PC-3 (cell line): ENCODE results near the gene SAMSN1. TPM values are rescaled to one million over a fixed set of nuclear protein-coding genes. Genes with fewer than 3 reads are reported as not detected.

Source experiments
- ATAC-seq: fragments of 200-7000 bp; cut with Tn5 transposase; 2 replicates; pipeline ENCODE4 v1.9.1; 2020; ENCODE audit warnings: mild to moderate bottlenecking, moderate library complexity
- BruUV-seq: library from RNA; stranded (reverse); fragments of 400-500 nt; replicated peaks from 2 replicates; lab custom pipeline; 2021; lab: Mats Ljungman, UMichigan
- CTCF ChIA-PET: fragments of 300-600 bp; sonication (Branson Sonifier 250); formaldehyde crosslinking; loops from one replicate; lab custom pipeline; 2022; ENCODE audit warnings: antibody characterized with exemption; lab: Charles Lee
- POLR2A ChIA-PET: fragments of 300-600 bp; sonication (Branson Sonifier 250); formaldehyde crosslinking; loops from one replicate; lab custom pipeline; 2022; ENCODE audit warnings: antibody characterized with exemption; ENCODE audit not compliant: unreplicated experiment; lab: Charles Lee
- DNase-seq: peaks from one replicate; pipeline ENCODE4 v3.0.0-alpha.2; 2015
- H2AFZ ChIP-seq: fragments of 300-600 bp; sonication (generic); 2 replicates; pipeline ENCODE4 v1.6.0; 2016; ENCODE audit warnings: antibody characterized with exemption, low read length
- H3F3A ChIP-seq: fragments of 300-600 bp; sonication (generic); one replicate; pipeline ENCODE4 v1.6.0; 2017; ENCODE audit warnings: antibody characterized with exemption, low read length, control low read depth, mild to moderate bottlenecking; ENCODE audit not compliant: unreplicated experiment
- H3K27ac ChIP-seq: fragments of 300-600 bp; sonication (generic); 2 replicates; pipeline ENCODE4 v1.5.1; 2016; ENCODE audit warnings: mild to moderate bottlenecking, low read length
- H3K27me3 ChIP-seq: fragments of 300-600 bp; sonication (generic); 2 replicates; pipeline ENCODE4 v1.6.1; 2016; ENCODE audit warnings: low read length, mixed read lengths
- H3K36me3 ChIP-seq: fragments of 300-600 bp; sonication (generic); 2 replicates; pipeline ENCODE4 v1.6.1; 2016; ENCODE audit warnings: low read depth, mixed run types, low read length, mixed read lengths
- H3K4me1 ChIP-seq: fragments of 300-600 bp; sonication (generic); 2 replicates; pipeline ENCODE4 v1.5.1; 2016; ENCODE audit warnings: low read length; ENCODE audit not compliant: insufficient read depth
- H3K4me2 ChIP-seq: fragments of 300-600 bp; sonication (generic); 2 replicates; pipeline ENCODE4 v1.6.0; 2016; ENCODE audit warnings: low read length
- H3K4me3 ChIP-seq: fragments of 300-600 bp; sonication (generic); 2 replicates; pipeline ENCODE4 v1.5.1; 2016; ENCODE audit warnings: mild to moderate bottlenecking, low read length, mixed read lengths
- H3K79me2 ChIP-seq: fragments of 300-600 bp; sonication (generic); 2 replicates; pipeline ENCODE4 v1.6.1; 2017; ENCODE audit warnings: low read length, mixed read lengths
- H3K9ac ChIP-seq: fragments of 300-600 bp; sonication (generic); 2 replicates; pipeline ENCODE4 v1.6.0; 2016; ENCODE audit warnings: mild to moderate bottlenecking, low read length
- H3K9me2 ChIP-seq: fragments of 300-600 bp; sonication (generic); replicated peaks from 2 replicates; pipeline ENCODE4 v1.6.1; 2016; ENCODE audit warnings: mixed run types, low read length, mixed read lengths
- H3K9me3 ChIP-seq: fragments of 300-600 bp; sonication (generic); 2 replicates; pipeline ENCODE4 v1.6.1; 2016; ENCODE audit warnings: low read length, mixed read lengths
- H4K20me1 ChIP-seq: fragments of 300-600 bp; sonication (generic); 2 replicates; pipeline ENCODE4 v1.6.1; 2016; ENCODE audit warnings: low read length, mixed read lengths
- CTCF ChIP-seq: fragments of 300-600 bp; sonication (generic); conservative IDR thresholded peaks from 2 replicates; pipeline ENCODE4 v1.5.1; 2017; ENCODE audit warnings: antibody characterized with exemption, low read depth, mild to moderate bottlenecking, low read length
- EZH2 ChIP-seq: fragments of 300-600 bp; sonication (generic); IDR thresholded peaks from one replicate; pipeline ENCODE4 v1.6.1; 2017; ENCODE audit warnings: antibody characterized with exemption, mild to moderate bottlenecking, low read length; ENCODE audit not compliant: unreplicated experiment
- EZH2phosphoT487 ChIP-seq: fragments of 300-600 bp; sonication (generic); IDR thresholded peaks from 2 replicates; pipeline ENCODE4 v1.6.1; 2018; ENCODE audit warnings: mild to moderate bottlenecking, antibody characterized with exemption, low read length, borderline replicate concordance
- intact Hi-C: fragments of 100-400 bp; cut with micrococcal nuclease; formaldehyde crosslinking; loops from 2 replicates; pipeline ENCODE4 v1.9.0; 2023
- total RNA-seq: library from RNA; depleted of rRNA; stranded (reverse); fragments of >200 nt; gene quantifications from 2 replicates; pipeline ENCODE4 v1.2.3, GENCODE V29; 2014

The SAMSN1 gene
- total RNA-seq, 1 experiment from 2014 or later = not detected

GRCh38 chr21:14542638-14543037 lies 3.5 kb downstream of the SAMSN1 start:
- Histone ChIP-seq H3F3A (no peaks in the 10 kb centered on the region), H3K4me1 (no peaks in the 10 kb centered on the region; the same call in 1 of the 2 replicates), H3K36me3 (no peaks in the 10 kb centered on the region), H3K27ac (no peak overlapping the region), H3K9ac (no peak overlapping the region), H4K20me1 (no peaks in the 10 kb centered on the region), H2AFZ (no peak overlapping the region), H3K27me3 (no peaks in the 10 kb centered on the region), H3K9me3 (no peaks in the 10 kb centered on the region), H3K4me3 (no peak overlapping the region), H3K9me2 (no peaks in the 10 kb centered on the region), H3K79me2 (no peaks in the 10 kb centered on the region), H3K4me2 (no peak overlapping the region)
- POLR2A ChIA-PET = no interaction called here
- intact Hi-C loops = no loop called here
- CTCF ChIA-PET = no interaction called here
- BruUV-seq = no TSS peak
- ATAC-seq = no peak
- no peak for DNase-seq
- no peak for TF ChIP-seq EZH2
- TF ChIP-seq EZH2phosphoT487 = no peak
- no peak for TF ChIP-seq CTCF

GRCh38 chr21:14541841-14542490 lies 4.1 kb downstream of the SAMSN1 start:
- intact Hi-C loops = no loop called here
- no peaks in the 10 kb centered on the region for H3K27me3 ChIP-seq
- no peaks in the 10 kb centered on the region for H3K9me2 ChIP-seq
- H3K4me1 ChIP-seq = no peaks in the 10 kb centered on the region; the same call in 1 of the 2 replicates
- H3F3A ChIP-seq = no peaks in the 10 kb centered on the region
- no peak for ATAC-seq
- no peaks in the 10 kb centered on the region for H4K20me1 ChIP-seq
- H3K79me2 ChIP-seq = no peaks in the 10 kb centered on the region
- peak overlapping the region; percentile 3 for H3K4me2 ChIP-seq
- H2AFZ ChIP-seq = peak overlapping the region; percentile 30
- no peak overlapping the region for H3K9ac ChIP-seq
- no peak overlapping the region for H3K27ac ChIP-seq
- ChIA-PET CTCF (no interaction called here), POLR2A (no interaction called here)
- DNase-seq = no peak
- no peaks in the 10 kb centered on the region for H3K9me3 ChIP-seq
- no peak overlapping the region; the same call in 1 of the 2 replicates for H3K4me3 ChIP-seq
- no TSS peak for BruUV-seq
- TF ChIP-seq CTCF = no peak
- no peak for TF ChIP-seq EZH2
- no peak for TF ChIP-seq EZH2phosphoT487
- no peaks in the 10 kb centered on the region for H3K36me3 ChIP-seq

GRCh38 chr21:14538483-14538882 lies 7.6 kb downstream of the SAMSN1 start:
- BruUV-seq = no TSS peak
- no peak overlapping the region for H2AFZ ChIP-seq
- CTCF ChIA-PET = no interaction called here

More at GRCh38 chr21:14538483-14538882, 7.6 kb downstream of the SAMSN1 start:
- DNase-seq (no peak), ATAC-seq (no peak)
- Histone ChIP-seq H4K20me1 (no peaks in the 10 kb centered on the region), H3K4me1 (peaks cover 14% of the 10 kb centered on the region), H3K27ac (no peak overlapping the region), H3K4me2 (no peak overlapping the region), H3F3A (no peaks in the 10 kb centered on the region), H3K9me3 (no peaks in the 10 kb centered on the region), H3K9ac (no peak overlapping the region), H3K9me2 (no peaks in the 10 kb centered on the region), H3K4me3 (no peak overlapping the region), H3K79me2 (no peaks in the 10 kb centered on the region), H3K36me3 (no peaks in the 10 kb centered on the region), H3K27me3 (no peaks in the 10 kb centered on the region)
- intact Hi-C loops = no loop called here
- POLR2A ChIA-PET = no interaction called here
- no peak for TF ChIP-seq CTCF
- no peak for TF ChIP-seq EZH2
- no peak for TF ChIP-seq EZH2phosphoT487
